Activated CD8-positive, alpha-beta T cell treated with anti-CD3 and anti-CD28 coated beads for 36 hours (primary cell): ENCODE data around the gene SP110. TPM values are rescaled to one million over a fixed set of nuclear protein-coding genes. Genes with fewer than 3 reads are reported as not detected.
A peak's percentile ranks its signal among the peaks of the same experiment; 100 is the strongest.

Source experiments
- ATAC-seq: fragments of 200-7000 bp; cut with Tn5 transposase; one replicate; pipeline ENCODE4 v1.10.0; 2021; ENCODE audit warnings: mild to moderate bottlenecking, moderate library complexity
- CTCF ChIA-PET: fragments of 350-600 bp; sonication (Branson Sonifier 250); formaldehyde crosslinking; loops from one replicate; lab custom pipeline; 2021; ENCODE audit warnings: antibody characterized with exemption; lab: Charles Lee
- POLR2A ChIA-PET: fragments of 350-600 bp; sonication (Branson Sonifier 250); formaldehyde crosslinking; loops from one replicate; lab custom pipeline; 2021; ENCODE audit warnings: antibody characterized with exemption; lab: Charles Lee
- DNase-seq: peaks from one replicate; pipeline ENCODE4 v3.0.0-alpha.2; 2020
- H3K27ac Mint-ChIP-seq: one replicate; pipeline ENCODE4 v1.8.0; 2021; ENCODE audit warnings: mild to moderate bottlenecking, mixed read lengths
- H3K27me3 Mint-ChIP-seq: one replicate; pipeline ENCODE4 v1.8.0; 2021; ENCODE audit warnings: mixed read lengths
- H3K36me3 Mint-ChIP-seq: one replicate; pipeline ENCODE4 v1.8.0; 2021; ENCODE audit warnings: low read depth, mixed read lengths
- H3K4me1 Mint-ChIP-seq: one replicate; pipeline ENCODE4 v1.8.0; 2021; ENCODE audit warnings: low read depth, mixed read lengths
- H3K4me3 Mint-ChIP-seq: one replicate; pipeline ENCODE4 v1.8.0; 2021; ENCODE audit warnings: mild to moderate bottlenecking, moderate library complexity, mixed read lengths
- H3K9me3 Mint-ChIP-seq: one replicate; pipeline ENCODE4 v1.8.0; 2021; ENCODE audit warnings: mixed read lengths
- intact Hi-C: fragments of 100-400 bp; cut with micrococcal nuclease; formaldehyde crosslinking; loops from one replicate; pipeline ENCODE4 v1.10.0; 2022
- total RNA-seq, 2 experiments: library from RNA; stranded (reverse); gene quantifications; one replicate each; pipeline ENCODE4 v1.2.3, GENCODE V29; 2021
- TF ChIP-seq, protein P1 (sequence below): fragments of 200-600 bp; IDR thresholded peaks from one replicate; pipeline ENCODE4 v1.8.0; 2022; ENCODE audit warnings: antibody characterized with exemption, mild to moderate bottlenecking

SP110 gene
- total RNA-seq, 2 experiments from 2014 or later, result 67.0 to 69.4 TPM

DNA sequence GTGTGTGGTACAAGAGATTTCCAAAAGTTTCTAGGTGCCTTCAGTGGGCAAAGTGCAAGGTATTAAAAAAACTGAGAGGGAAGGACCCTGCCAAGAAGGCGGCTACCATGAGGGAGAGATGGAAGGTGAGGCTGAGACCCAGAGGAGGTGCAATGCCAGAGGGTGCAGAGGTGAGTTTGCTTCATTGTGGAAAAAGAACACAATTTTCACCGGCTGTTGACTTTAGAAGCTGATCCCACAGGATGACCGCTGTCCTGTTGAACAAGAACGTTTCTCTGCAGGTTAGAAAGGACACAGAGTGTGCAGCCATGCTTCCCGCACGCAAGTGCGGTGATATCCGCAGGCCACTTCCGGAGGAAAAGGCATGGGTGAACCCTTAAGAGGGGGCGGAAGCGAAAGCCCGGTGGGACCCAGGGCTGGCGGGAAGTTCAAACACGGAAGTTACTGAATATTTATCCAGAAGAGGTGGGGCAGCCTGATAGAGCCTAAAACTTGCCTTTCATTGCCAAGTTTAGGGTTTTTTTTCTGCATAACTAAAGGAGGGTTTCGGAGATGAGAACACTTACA, 16.6 kb downstream of the SP110 start:
- Mint-ChIP-seq H3K9me3 (peaks cover 2% of the 10 kb centered on the region), H3K27me3 (no peaks in the 10 kb centered on the region), H3K36me3 (peaks cover 63% of the 10 kb centered on the region), H3K4me1 (peaks cover 13% of the 10 kb centered on the region), H3K4me3 (no peak overlapping the region), H3K27ac (peak overlapping the region; percentile 40)
- TF ChIP-seq, protein P1, sequence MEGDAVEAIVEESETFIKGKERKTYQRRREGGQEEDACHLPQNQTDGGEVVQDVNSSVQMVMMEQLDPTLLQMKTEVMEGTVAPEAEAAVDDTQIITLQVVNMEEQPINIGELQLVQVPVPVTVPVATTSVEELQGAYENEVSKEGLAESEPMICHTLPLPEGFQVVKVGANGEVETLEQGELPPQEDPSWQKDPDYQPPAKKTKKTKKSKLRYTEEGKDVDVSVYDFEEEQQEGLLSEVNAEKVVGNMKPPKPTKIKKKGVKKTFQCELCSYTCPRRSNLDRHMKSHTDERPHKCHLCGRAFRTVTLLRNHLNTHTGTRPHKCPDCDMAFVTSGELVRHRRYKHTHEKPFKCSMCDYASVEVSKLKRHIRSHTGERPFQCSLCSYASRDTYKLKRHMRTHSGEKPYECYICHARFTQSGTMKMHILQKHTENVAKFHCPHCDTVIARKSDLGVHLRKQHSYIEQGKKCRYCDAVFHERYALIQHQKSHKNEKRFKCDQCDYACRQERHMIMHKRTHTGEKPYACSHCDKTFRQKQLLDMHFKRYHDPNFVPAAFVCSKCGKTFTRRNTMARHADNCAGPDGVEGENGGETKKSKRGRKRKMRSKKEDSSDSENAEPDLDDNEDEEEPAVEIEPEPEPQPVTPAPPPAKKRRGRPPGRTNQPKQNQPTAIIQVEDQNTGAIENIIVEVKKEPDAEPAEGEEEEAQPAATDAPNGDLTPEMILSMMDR, result no peak
- CTCF ChIA-PET, result interaction anchor here (1.1 to 2.0 kb wide), 2 partner anchors 25 to 136 kb away, joined by 4 read pairs; no protein-coding TSS in a partner anchor
- DNase-seq (no peak), ATAC-seq (peak; percentile 27)
- intact Hi-C loops, result no loop called here
- POLR2A ChIA-PET, result interaction anchor here (0.9 to 1.3 kb wide), 2 partner anchors 9 to 51 kb away, joined by 3 to 5 read pairs; no protein-coding TSS in a partner anchor

DNA sequence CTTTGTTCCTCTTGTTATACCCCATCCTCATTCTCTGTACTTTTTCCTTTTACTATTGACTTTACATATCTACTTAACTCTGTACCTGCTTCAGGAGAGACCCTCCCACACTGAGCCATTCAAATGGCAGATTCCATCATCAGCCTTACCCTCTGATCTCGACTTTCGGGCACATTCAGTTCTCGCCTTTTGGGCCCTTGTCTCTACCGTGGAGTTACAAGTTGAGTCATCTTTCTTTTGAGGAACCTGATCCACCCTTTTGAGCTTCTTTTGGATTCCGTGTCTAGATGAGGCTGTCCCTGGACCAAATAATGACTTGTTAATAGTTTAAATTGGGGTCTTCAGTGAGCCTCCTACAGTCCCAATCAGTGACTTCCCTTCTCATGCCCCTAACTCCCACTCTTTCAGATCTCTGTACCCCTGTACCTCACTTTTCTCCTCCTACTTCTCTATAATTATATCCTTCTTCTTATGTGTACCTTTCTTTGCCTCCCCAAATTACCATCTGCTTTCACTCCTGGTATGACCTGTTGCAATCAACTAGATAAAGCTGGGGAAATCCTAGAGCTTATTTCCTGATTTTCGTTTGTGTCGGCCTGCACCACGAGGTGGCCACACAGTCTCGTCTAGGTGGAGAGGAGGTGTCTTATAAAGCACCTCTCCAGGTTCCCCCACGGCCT, 17.2 kb downstream of the SP110 start:
- TF ChIP-seq, protein P1, result no peak
- Mint-ChIP-seq H3K27ac (peak overlapping the region; percentile 40), H3K4me1 (peaks cover 13% of the 10 kb centered on the region), H3K27me3 (no peaks in the 10 kb centered on the region), H3K4me3 (no peak overlapping the region), H3K9me3 (peaks cover 2% of the 10 kb centered on the region), H3K36me3 (peaks cover 69% of the 10 kb centered on the region)
- ChIA-PET CTCF (interaction anchor here (0.8 to 2.0 kb wide), 3 partner anchors 9 to 622 kb away, joined by 3 to 4 read pairs (median 4); no protein-coding TSS in a partner anchor), POLR2A (interaction anchor here (0.9 to 1.3 kb wide), 3 partner anchors 9 to 52 kb away, joined by 3 to 5 read pairs (median 3); no protein-coding TSS in a partner anchor)
- no peak for DNase-seq
- intact Hi-C loops, result no loop called here
- ATAC-seq, result peak; percentile 64

DNA sequence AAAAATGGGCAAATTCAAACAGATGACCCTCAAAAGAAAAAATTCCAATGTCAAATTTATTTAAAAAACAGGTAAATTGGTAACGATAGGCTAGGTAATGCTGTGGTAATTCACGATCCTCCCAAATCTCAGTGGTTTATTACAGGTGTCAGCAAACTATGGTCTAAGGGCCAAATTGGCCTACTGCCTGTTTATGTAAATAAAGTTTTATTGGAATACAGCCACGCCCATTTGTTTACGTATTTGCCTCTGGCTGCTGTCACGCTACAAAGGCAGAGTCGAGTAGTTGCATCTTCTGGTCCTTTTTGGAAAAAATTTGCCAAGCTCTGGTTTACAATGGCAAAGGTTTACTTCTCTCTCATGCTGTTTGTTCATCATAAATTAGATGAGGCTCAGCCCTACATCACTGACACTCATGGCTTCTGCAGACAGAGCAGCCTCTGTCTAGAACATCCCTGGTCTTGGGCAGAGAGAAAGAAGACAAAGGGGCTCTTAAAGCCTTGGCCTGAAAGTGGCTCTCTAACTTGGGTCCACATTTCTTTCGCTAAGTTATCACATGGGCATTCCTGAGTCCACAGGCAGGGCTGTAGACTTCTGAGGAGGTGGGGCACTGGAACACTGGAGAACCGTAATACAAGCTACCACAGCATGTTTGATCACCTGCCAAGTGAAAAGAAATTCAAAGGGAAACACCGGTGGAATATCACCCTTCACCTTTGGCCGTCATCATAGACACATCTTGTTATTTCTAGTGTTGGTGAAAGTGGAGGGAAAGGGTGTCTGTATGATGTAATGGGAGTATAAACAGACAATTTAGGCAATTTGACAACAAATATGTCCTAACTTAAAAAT, 34.8 kb downstream of the SP110 start:
- Mint-ChIP-seq H3K4me1 (no peaks in the 10 kb centered on the region), H3K9me3 (no peaks in the 10 kb centered on the region), H3K27me3 (no peaks in the 10 kb centered on the region), H3K36me3 (peaks cover 83% of the 10 kb centered on the region), H3K4me3 (no peak overlapping the region), H3K27ac (no peak overlapping the region)
- TF ChIP-seq, protein P1, result no peak
- ATAC-seq (no peak), DNase-seq (no peak)
- intact Hi-C loops, result no loop called here
- POLR2A ChIA-PET, result interaction anchor here (0.6 kb wide), 1 partner anchor 256 kb away, joined by 3 read pairs; no protein-coding TSS in a partner anchor
- CTCF ChIA-PET, result no interaction called here

DNA sequence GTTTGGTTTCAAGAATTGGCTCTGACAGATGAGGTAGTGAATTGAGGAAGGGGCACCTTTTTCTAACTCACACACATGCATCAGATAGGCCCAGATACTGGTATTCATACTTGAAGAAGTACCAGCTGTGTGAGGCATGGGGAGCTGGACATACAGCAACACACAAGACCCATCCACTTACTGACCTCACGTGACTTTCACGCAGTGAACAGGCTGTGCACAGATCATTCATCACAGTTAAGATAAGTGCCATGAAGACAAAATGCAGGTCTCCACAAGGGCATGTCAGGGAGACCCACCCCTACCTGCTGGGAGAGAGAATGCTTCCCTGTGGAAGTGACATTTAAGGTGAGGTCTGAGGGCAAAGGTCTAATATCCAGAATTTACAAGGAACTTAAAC, 38.6 kb downstream of the SP110 start:
- Mint-ChIP-seq H3K9me3 (no peaks in the 10 kb centered on the region), H3K27me3 (no peaks in the 10 kb centered on the region), H3K4me1 (no peaks in the 10 kb centered on the region), H3K4me3 (no peak overlapping the region), H3K36me3 (peaks cover 77% of the 10 kb centered on the region), H3K27ac (peak overlapping the region; percentile 23)
- CTCF ChIA-PET, result no interaction called here
- ATAC-seq (no peak), DNase-seq (no peak)
- TF ChIP-seq, protein P1, result no peak
- intact Hi-C loops, result no loop called here
- POLR2A ChIA-PET, result no interaction called here
